Measurements from ENCODE around the gene HBEGF.

DNA sequence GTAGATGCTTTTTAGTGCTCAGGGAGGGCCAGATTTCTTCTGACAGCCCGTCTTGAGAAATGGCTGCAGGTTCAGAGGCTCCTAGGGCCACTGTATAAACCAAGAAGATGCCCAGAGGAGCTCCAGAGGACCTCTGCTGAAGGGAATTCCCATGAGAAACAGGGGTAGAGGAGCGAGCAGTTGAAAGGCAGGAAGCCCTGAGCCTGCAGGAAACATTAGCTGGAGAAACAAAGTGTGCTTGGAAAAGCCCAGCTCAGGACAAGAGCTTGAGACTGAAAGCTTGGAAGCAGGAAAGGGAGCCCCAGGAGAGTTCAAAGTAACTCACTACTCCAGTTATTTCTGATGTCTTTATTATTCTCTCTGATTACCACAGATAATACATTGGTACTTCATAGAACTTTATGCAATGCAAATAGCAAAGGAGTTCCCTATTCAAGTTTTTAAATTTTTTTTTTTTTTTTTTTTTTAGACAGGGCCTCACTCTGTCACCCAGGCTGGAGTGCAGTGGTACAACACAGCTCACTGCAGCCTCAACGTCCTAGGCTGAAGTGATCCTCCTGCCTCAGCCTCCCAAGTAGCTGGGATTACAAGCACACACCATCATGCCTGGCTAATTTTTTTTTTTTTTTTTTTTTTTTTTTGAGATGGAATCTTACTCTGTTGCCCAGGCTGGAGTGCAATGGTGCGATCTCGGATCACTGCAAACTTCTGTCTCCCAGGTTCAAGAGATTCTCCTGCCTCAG lies 16.5 kb downstream of the HBEGF start:
- TF ChIP-seq, protein P1, sequence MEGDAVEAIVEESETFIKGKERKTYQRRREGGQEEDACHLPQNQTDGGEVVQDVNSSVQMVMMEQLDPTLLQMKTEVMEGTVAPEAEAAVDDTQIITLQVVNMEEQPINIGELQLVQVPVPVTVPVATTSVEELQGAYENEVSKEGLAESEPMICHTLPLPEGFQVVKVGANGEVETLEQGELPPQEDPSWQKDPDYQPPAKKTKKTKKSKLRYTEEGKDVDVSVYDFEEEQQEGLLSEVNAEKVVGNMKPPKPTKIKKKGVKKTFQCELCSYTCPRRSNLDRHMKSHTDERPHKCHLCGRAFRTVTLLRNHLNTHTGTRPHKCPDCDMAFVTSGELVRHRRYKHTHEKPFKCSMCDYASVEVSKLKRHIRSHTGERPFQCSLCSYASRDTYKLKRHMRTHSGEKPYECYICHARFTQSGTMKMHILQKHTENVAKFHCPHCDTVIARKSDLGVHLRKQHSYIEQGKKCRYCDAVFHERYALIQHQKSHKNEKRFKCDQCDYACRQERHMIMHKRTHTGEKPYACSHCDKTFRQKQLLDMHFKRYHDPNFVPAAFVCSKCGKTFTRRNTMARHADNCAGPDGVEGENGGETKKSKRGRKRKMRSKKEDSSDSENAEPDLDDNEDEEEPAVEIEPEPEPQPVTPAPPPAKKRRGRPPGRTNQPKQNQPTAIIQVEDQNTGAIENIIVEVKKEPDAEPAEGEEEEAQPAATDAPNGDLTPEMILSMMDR (IDR thresholded peaks at IDR 0.05; ENCODE audit: low read length) = no peak
- no peak for TF ChIP-seq EZH2 (IDR thresholded peaks at IDR 0.05; ENCODE audit: borderline replicate concordance, low read length)
